DND-41 (cell line): Measurements from ENCODE around the gene HOTAIR.

Experiments
- EZH2 ChIP-seq: IDR thresholded peaks from 3 replicates; pipeline ENCODE4 v1.6.1; 2012; ENCODE audit warnings: borderline replicate concordance, low read depth, mild to moderate bottlenecking, moderate library complexity, low read length, inconsistent platforms; ENCODE audit not compliant: severe bottlenecking
- TF ChIP-seq, protein P1 (sequence below): IDR thresholded peaks from 2 replicates; pipeline ENCODE4 v1.5.1; 2012; ENCODE audit warnings: borderline replicate concordance, low read length, moderate library complexity, mild to moderate bottlenecking; ENCODE audit not compliant: poor library complexity, severe bottlenecking; ENCODE audit errors: extremely low read depth

- TF ChIP-seq, protein P1, sequence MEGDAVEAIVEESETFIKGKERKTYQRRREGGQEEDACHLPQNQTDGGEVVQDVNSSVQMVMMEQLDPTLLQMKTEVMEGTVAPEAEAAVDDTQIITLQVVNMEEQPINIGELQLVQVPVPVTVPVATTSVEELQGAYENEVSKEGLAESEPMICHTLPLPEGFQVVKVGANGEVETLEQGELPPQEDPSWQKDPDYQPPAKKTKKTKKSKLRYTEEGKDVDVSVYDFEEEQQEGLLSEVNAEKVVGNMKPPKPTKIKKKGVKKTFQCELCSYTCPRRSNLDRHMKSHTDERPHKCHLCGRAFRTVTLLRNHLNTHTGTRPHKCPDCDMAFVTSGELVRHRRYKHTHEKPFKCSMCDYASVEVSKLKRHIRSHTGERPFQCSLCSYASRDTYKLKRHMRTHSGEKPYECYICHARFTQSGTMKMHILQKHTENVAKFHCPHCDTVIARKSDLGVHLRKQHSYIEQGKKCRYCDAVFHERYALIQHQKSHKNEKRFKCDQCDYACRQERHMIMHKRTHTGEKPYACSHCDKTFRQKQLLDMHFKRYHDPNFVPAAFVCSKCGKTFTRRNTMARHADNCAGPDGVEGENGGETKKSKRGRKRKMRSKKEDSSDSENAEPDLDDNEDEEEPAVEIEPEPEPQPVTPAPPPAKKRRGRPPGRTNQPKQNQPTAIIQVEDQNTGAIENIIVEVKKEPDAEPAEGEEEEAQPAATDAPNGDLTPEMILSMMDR: no peak
- TF ChIP-seq EZH2: no peak
Measured at GRCh38 chr12:53981634-53982565, 7.1 kb upstream of the HOTAIR start.
